ENCODE results near the gene LAMB1.

GRCh38 chr7:107996072-107996882, 6.7 kb downstream of the LAMB1 start:
- TF ChIP-seq CTCF (IDR thresholded peaks at IDR 0.05) (no peak), POLR2A (IDR thresholded peaks at IDR 0.05) (no peak)

All from lower leg skin (tissue), 3 donors.